ENCODE measurements around the gene ANHX. TPM values are rescaled to one million over a fixed set of nuclear protein-coding genes. Genes with fewer than 3 reads are reported as not detected.
A peak's percentile ranks its signal among the peaks of the same experiment; 100 is the strongest.

The ANHX gene
- total RNA-seq, 1 experiment from 2014 or later = not detected

DNA sequence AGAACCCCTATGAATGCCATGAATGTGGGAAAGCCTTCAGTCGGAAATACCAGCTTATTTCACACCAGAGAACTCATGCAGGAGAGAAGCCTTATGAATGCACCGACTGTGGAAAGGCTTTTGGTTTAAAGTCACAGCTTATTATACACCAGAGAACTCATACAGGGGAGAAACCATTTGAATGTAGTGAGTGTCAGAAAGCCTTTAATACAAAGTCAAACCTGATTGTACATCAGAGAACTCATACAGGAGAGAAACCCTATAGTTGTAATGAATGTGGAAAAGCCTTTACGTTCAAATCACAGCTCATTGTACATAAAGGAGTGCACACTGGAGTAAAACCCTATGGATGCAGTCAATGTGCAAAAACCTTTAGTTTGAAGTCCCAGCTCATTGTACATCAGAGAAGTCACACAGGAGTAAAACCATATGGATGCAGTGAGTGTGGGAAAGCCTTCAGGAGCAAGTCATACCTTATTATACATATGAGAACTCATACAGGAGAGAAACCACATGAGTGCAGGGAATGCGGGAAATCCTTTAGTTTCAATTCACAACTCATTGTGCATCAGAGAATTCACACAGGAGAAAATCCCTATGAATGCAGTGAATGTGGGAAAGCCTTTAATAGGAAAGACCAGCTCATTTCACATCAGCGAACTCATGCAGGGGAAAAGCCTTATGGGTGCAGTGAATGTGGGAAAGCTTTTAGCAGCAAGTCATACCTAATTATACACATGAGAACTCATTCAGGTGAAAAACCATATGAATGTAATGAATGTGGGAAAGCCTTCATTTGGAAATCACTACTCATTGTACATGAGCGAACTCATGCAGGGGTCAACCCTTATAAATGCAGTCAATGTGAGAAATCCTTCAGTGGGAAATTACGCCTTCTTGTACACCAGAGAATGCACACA is 32.1 kb downstream of the ANHX start:
- no peak for DNase-seq (ENCODE audit: low spot score)

DNA sequence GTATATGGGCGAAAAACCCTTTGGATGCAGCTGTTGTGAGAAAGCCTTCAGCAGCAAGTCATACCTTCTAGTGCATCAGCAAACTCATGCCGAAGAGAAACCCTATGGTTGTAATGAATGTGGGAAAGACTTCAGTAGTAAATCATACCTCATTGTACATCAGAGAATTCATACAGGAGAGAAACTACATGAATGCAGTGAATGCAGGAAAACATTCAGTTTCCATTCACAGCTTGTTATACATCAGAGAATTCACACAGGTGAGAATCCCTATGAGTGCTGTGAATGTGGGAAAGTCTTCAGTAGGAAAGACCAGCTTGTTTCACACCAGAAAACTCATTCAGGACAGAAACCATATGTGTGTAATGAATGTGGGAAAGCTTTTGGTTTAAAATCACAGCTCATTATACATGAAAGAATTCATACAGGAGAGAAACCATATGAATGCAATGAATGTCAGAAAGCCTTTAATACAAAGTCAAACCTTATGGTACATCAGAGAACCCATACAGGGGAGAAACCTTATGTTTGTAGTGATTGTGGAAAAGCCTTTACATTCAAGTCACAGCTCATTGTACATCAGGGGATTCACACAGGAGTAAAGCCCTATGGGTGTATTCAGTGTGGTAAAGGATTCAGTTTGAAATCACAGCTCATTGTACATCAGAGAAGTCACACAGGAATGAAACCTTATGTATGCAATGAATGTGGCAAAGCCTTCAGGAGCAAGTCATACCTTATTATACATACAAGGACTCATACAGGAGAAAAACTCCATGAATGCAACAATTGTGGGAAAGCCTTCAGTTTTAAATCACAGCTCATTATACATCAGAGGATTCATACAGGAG is 33.0 kb downstream of the ANHX start:
- DNase-seq (ENCODE audit: low spot score) = no peak

- DNase-seq (ENCODE audit: low spot score) = no peak
These were observed 33.8 kb downstream of the ANHX start for GRCh38 chr12:133201888-133202287.

GRCh38 chr12:133192847-133193246 is 42.8 kb downstream of the ANHX start:
- no peak for DNase-seq (ENCODE audit: low spot score)

DNA sequence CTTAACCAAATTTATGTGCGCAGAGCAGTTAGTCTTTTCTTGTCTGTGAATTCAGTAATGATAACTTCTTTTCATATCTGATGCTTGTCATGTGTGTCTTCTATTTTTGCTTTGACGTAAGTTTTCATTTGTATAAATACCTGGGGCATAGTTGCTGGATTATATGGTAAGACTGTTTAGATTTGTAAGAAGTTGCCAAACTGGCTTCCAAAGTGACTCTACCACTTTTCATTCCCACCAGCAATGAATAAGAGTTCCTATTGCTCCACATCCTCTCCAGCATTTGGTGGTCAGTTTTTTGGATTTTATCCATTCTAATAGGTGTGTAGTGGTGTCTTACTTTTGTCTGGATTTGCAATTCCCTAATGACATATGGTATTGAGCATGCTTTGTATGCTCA is 45.5 kb downstream of the ANHX start:
- no peak for DNase-seq (ENCODE audit: low spot score)

DNA sequence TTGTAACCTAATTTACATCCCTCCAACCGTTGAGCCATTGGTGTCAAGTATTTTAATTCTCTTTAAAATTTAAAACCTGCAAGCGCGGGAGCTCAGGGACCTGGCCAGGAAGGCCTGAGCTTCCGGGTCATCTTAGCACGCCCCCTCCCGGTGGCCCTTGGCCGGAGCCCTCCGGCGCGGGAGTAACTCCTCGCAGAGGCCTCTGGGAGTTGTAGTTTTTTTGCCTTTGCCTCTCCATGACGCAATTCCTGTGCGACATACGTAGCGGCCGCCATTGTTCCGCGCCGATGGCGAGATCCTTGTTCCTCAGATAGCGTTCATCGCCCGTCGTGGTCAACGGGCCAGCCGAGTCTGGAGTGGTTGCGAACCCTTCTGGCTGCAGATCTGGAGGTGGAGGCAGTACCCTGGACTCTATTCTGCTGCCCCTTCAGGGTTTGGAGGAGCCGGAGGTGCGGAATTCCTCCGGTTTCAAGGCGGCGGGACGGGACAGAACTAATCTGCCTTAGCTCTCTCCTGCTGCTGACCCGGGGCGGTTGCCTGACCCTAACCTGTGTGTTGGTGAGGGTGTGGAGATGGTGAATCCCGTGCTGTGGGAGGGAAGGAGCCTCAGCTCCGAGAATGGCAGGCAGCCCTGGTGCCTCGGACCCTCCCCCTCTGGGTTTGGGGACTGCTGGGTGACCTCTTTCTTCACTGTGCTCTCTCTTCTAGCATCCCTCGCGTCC is 54.3 kb downstream of the ANHX start, which contains the start of gene ZNF268:
ZNF268 (plus strand) TSS at position 258 of the 722 bp plus-strand sequence. CDS start 503 bp downstream, outside the sequence.
- DNase-seq (ENCODE audit: low spot score) = peak; percentile 86

DNA sequence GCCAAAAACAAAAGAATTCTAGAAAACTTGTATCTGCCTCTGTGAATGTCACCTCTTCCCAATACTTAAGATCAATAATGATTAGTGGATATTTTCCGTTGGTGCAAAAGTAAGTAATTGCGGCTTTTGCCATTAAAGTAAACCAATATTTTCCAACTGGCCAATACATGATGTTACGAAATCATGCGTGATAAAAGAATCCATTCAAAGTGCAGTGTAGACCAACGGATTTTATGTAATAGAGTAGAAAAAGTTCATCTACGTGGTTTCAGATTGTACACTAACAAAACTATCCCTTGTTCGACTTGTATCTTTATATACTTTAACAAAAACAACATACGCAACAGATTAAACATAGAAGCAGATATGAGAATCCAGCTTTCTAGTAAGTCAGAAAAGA is 55.0 kb downstream of the ANHX start:
- no peak for DNase-seq (ENCODE audit: low spot score)

- DNase-seq (ENCODE audit: low spot score) = no peak
These were observed 60.8 kb downstream of the ANHX start for GRCh38 chr12:133174901-133175300.

GRCh38 chr12:133172491-133172890 is 63.2 kb downstream of the ANHX start:
- no peak for DNase-seq (ENCODE audit: low spot score)

Other genes with a start within 250 kb of the ANHX start
- 6.4 and 9.0 TPM in 2 replicates for gene ZNF26, start 249.5 kb downstream of the ANHX start, total RNA-seq (2014; rRNA removed; shearing (Covaris generic))
- gene ZNF84, start 198.4 kb downstream of the ANHX start, total RNA-seq (2014; rRNA removed; shearing (Covaris generic)) = 27.2 and 29.3 TPM in 2 replicates
- gene ZNF140, start 155.0 kb downstream of the ANHX start, total RNA-seq (2014; rRNA removed; shearing (Covaris generic)) = 12.8 and 19.0 TPM in 2 replicates
- gene ZNF891, start 105.6 kb downstream of the ANHX start, total RNA-seq (2014; rRNA removed; shearing (Covaris generic)) = 0.86 and 1.1 TPM in 2 replicates
- gene ZNF10, start 105.2 kb downstream of the ANHX start, total RNA-seq (2014; rRNA removed; shearing (Covaris generic)) = 4.6 and 6.3 TPM in 2 replicates
- gene ZNF268, start 54.4 kb downstream of the ANHX start, total RNA-seq (2014; rRNA removed; shearing (Covaris generic)) = 12.9 and 17.5 TPM in 2 replicates

Measured in A172 (cell line).